ENCODE measurements around the gene DENND2D.
A peak's percentile ranks its signal among the peaks of the same experiment; 100 is the strongest.

The DENND2D gene

DNA sequence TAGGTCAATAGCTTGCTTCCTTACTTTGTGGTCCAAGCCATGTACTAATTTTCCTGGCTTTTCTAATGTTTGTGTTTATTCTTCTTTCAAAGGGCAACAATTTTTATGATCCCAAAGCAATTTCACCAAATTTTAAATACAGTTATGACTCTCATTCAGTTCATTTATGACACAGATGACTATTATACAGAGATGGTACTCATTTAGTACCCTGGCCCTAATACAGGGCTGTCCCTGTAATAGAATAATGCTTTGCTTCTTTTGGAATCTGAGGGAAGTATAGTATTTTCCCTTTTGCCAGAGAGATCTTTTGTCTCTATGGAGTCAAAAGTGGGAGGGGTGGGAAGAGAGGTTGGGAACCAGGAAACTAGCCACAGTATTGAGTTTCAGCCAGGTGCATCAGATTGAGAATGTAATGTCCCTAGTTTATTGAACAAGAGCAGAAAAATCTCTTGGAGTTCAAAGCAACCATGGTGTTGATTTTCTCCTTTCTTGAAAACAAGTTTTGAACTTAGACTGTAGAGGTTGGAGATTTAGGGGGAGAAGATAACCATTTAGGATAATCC is 20.4 kb downstream of the DENND2D start:
- DNase-seq (ENCODE audit: low read depth in 2 of 2): no peak

GRCh38 chr1:111176678-111177077 is 23.8 kb downstream of the DENND2D start:
- no peak for DNase-seq (ENCODE audit: low read depth in 2 of 2)

DNA sequence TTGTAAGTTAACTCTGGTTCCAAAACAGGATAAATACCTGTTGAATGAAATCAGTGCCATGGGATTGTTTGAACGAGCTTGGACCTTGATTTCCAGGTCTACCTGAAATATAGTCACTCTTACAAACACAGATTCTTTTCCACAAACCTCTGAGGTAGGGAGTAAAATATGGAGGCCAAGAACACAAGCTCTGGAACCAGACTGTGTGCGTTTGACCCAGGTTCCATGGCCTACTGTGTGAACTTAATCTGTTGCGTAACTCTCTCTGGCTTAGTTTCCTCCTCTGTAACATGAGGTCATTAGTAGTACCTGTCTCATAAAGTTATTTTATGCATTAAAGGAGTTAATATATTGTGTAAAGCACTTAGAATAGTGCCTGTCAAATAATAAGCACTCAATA is 25.1 kb downstream of the DENND2D start:
- DNase-seq (ENCODE audit: low read depth in 2 of 2): no peak

DNA sequence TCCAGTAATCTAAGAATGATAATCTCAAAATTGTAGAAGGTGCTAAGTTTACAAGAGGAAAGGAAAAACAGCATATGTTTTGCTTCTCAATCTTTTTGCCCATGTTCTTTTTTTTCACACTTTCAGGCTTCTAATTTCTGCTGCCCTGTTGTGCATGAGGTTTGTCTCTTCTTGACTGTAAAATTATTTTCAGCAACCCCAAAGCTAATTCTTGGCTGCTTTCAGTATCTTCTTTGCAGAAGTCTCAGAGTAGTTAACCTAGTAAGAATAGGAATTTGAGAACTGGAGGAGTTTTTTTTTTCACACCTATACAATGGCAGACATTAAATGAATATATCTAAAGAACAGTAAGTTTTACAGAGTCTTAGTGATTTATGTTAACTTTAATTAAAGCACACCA is 26.4 kb downstream of the DENND2D start:
- DNase-seq (ENCODE audit: low read depth in 2 of 2): no peak

DNA sequence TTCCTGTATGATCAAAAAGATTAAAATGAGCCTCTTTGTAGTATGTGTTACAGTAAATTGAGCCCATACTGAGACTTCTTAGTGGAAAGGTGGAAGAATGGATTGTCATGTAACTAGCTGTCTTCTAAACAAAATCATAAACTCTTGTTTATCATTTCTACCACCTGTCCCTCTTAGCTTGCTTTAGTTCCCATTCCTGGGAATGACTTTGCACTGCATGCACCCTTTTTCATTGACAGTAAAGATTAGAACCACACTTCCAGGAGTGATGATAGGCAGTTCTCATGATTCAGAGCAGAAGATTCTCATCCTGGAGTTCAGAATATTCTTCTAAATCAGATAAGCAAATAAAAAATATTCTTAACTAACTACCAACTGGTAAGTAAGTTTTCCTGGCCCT is 28.0 kb downstream of the DENND2D start:
- no peak for DNase-seq (ENCODE audit: low read depth in 2 of 2)

DNA sequence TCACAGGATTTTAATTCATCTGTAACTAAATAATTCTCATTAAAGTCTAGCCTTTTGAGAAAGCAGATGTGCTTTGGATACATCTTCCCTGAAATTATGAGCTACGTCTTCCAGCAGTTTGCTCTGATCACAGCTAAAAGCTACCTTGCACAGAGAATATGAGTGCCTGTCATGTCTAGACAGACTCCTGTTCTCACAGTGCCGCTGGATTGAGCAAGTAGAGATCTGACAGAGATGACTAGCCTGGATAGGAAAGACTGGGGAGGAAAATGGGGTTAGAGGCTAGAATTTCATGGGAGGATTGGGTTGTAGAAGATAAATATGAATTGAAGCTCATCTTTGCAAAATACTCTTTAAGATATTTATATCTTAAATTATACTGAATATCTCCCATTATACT is 36.3 kb downstream of the DENND2D start:
- no peak for DNase-seq (ENCODE audit: low read depth in 2 of 2)

DNA sequence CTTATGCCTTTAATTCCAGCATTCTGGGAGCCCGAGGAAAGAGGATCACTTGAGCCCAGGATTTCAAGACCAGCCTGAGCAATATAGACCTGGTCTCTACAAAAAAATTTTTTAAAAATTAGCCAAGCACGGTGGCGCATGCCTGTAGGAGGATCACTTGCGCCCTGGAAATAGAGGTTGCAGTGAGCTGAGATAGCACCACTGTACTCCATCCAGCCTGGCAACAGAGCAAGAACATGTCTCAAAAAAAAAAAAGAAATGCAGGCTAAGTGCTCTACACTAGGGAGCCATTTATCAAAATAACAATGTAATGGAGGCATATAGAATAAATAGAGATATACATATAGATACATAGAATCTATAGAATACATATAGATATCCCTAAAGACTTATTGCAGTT is 37.1 kb downstream of the DENND2D start:
- DNase-seq (ENCODE audit: low read depth in 2 of 2): no peak

- no peak for DNase-seq (ENCODE audit: low read depth in 2 of 2)
Measured at GRCh38 chr1:111162488-111162880, 38.0 kb downstream of the DENND2D start.

- DNase-seq (ENCODE audit: low read depth in 2 of 2): no peak
Measured at GRCh38 chr1:111161843-111162487, 38.5 kb downstream of the DENND2D start.

- DNase-seq (ENCODE audit: low read depth in 2 of 2): no peak
Measured at GRCh38 chr1:111157431-111157830, 43.0 kb downstream of the DENND2D start.

DNA sequence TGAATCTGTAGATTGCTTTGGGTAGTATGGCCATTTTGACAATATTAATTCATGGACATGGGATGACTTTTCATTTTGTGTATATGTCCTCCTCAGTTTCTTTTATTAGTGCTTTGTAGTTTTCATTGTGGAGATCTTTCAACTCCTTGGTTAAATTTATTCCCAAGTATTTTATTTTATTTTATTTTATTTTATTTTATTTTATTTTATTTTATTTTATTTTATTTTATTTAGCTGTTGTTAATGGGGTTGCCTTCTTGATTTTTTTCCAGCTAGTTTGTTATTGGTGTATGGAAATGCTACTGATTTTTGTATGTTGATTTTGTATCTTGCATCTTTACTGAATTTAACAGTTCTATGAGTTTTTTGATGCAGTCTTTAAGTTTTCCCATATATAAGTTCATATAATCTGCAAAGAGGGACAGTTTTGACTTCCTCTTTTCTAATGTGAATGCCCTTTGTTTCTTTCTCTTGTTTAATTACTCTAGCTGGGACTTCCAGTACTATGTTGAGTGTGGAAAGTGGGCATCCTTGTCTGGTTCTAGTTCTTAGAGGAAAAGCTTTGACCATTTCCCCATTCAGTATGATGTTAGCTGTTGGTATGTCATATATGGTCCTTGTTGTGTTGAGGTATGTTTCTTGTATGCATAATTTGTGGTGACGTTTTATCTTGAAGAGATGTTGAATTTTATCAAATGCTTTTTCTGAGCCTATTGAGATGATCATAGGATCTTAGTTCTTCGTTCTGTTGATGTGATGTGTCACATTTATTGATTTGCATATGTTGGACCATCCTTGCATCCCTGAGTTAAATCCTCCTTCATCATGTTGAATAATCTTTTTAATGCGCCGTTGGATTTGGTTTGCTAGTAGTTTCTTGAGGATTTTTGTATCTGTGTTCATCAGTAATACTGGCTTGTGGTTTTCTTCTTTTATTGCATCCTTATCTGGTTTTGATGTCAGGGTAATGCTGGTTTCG is 46.1 kb downstream of the DENND2D start:
- DNase-seq (ENCODE audit: low read depth in 2 of 2): no peak

GRCh38 chr1:111151838-111152237 is 48.6 kb downstream of the DENND2D start:
- DNase-seq (ENCODE audit: low read depth in 2 of 2): no peak

- DNase-seq (ENCODE audit: low read depth in 2 of 2): no peak
Measured at GRCh38 chr1:111148376-111148881, 52.0 kb downstream of the DENND2D start.

DNA sequence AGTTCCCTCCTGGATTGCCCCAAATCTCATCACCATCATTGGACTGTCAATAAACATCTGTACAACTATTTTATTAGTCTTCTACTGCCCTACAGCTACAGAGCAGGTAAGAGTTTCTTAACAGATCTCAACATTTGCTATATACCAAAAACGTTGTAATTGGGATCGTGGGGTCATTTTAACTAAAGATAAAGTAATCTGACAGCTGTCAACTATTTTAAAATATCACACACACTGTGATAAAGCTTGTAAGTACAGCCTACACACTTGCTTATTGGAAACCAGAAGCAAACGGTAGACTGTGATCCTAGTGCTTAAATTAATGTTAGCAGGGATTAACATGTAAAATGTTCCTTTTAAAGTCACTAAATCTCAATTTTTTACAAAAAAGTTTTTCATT is 52.5 kb downstream of the DENND2D start:
- DNase-seq (ENCODE audit: low read depth in 2 of 2): no peak

GRCh38 chr1:111145963-111146768 is 54.3 kb downstream of the DENND2D start:
- no peak for DNase-seq (ENCODE audit: low read depth in 2 of 2)

DNA sequence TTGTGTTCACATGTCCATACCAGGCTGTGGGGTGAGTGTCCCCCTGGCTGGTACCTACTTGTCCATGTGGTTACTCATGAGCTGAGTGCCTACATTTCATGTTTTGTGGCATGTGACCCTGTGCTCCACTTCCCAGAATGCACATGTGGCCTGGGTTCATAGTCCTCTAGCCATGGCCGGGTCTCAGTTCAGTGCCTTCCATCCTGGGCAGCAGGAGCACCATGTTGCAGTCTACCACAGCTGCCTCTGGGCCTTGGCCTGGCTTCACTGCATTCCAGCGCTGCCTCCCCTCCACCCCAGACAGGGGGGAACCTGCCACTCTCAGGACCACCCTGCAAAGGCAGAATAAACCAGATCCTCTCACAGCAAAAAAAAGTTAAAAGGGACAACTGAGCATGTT is 54.9 kb downstream of the DENND2D start:
- no peak for DNase-seq (ENCODE audit: low read depth in 2 of 2)

- DNase-seq (ENCODE audit: low read depth in 2 of 2): no peak
Measured at GRCh38 chr1:111142356-111142975, 58.0 kb downstream of the DENND2D start.

DNA sequence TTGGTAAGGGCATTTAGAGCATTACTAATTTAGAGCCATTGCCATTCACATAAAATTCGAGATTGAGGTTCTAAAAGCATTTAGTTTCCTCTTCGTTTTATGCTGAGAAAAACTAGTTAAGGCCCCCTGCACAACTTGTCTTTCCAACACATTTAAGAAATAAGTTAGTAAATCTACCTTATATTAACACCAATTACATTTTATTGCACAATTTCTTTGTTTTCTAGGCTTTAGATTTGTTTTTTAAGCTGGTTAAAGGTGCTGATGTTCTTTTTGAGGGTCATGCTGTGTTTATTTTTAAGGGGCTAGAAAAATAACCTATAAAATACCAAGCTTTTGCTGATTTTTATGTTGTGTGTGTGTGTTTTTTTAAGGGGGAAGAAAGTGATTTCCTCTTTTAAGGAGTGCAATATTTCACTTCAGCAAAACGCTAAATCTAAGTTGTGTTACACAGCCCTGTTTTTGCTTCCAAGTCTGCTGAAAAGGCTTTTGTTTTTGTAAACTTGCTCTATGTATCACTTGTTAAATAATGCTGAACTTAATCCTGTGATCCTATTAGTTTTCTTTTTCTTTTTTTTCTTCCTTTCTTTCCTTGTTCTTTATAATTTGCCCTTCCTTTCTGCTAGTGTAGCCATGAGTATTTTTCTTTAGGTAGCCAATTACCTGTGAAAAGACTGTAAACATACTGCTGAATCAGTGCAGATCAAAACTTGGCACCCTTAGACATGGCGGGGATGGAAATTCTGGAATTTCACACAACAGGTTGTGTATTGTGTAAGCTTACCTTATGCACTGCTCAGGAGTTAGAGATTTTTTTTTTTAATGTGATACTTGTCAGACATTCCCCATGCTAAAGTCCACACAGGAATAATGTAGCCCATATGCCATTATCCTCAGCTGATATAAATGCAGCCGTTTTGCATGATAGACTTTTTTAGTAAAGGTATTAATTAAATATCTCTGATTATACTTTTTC is 58.9 kb downstream of the DENND2D start:
- DNase-seq (ENCODE audit: low read depth in 2 of 2): no peak

GRCh38 chr1:111140680-111140967 is 59.8 kb downstream of the DENND2D start:
- DNase-seq (ENCODE audit: low read depth in 2 of 2): no peak

GRCh38 chr1:111139956-111140679 is 60.3 kb downstream of the DENND2D start, which contains the start of the genes CEPT1 and DRAM2:
TSS of gene CEPT1 (plus strand) at chr1:111140223. CDS start at chr1:111147715, 7,492 bp downstream.
TSS of gene DRAM2 (minus strand) at chr1:111140093. CDS start at chr1:111131554, 8,539 bp downstream.
- peak; percentile 84 to 90 for DNase-seq (ENCODE audit: low read depth in 2 of 2)
